Activated CD4-positive, alpha-beta T cell treated with anti-CD3 and anti-CD28 coated beads, Interleukin-2, amount 50 U/mL, for 1 hour (primary cell): ENCODE data around the gene ACSL1.
"Not testable (repeated sequence)": the region's sequence is repeated elsewhere in the genome, so short reads cannot be mapped to it uniquely, and the experiment has no call there.

Source experiments
- DNase-seq: peaks from one replicate; pipeline ENCODE4 v3.0.0-alpha.2; 2020

The ACSL1 gene

GRCh38 chr4:184839075-184839399, 13.3 kb upstream of the ACSL1 start:
- not testable (repeated sequence) for DNase-seq

- no peak for DNase-seq
Observed at GRCh38 chr4:184838249-184839074, 12.7 kb upstream of the ACSL1 start.

DNA sequence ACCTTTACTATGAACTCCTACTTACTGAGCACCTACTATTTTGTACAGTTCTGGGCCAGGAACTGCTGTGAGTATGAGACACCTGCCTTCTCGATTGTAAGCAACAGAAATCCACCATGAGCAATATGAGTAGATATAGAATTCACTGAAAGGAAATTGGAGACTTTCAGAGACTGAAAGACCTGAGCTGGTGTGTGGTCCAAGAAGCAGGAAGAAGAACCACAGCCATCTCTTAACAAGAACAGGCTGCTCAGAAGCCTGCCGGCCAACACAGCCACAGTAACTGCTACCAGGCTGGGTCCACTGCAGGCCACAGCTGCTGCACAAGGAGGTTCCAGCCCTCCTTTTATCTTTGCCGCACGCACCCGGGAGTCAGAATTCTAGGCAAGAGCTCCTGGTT, 10.8 kb upstream of the ACSL1 start:
- no peak for DNase-seq

GRCh38 chr4:184833046-184833838, 7.5 kb upstream of the ACSL1 start:
- no peak for DNase-seq

- DNase-seq = no peak
Observed at GRCh38 chr4:184831153-184831552, 5.4 kb upstream of the ACSL1 start.

GRCh38 chr4:184826691-184827270, 1.0 kb upstream of the ACSL1 start:
- no peak for DNase-seq

- peak; percentile 41 for DNase-seq
Observed at GRCh38 chr4:184825141-184825895, 450 bp downstream of the ACSL1 start.

GRCh38 chr4:184824776-184825084, 1.0 kb downstream of the ACSL1 start:
- DNase-seq = no peak

DNA sequence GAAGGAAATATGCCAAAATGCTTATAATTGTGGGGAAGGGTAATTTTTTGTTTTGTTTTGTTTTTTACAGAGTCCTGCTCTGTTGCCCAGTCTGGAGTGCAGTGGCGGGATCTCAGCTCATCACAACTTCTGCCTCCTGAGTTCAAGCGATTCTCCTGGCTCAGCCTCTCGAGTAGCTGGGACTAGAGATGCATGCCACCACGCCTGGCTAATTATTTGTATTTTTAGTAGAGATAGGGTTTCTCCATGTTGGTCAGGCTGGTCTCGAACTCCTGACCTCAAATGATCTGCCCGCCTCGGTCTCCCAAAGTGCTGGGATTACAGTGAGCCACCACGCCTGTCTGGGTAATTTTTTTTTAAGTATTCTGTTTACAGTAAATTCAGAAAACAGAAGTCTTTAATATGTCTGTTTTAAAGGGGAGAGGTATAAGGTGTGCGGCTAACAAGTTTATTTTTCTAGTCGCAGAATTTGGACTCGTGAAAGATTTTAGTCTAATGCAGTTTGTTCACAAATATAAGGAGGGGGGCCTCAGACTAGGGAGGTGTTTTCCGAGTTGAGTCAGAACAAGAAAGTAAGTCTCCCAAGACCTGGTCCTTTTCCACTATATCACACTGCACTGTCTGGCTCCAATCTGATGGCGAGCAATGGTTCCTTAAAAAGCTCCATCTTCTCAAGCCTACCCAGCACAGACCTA, 1.5 kb downstream of the ACSL1 start:
- DNase-seq = no peak

DNA sequence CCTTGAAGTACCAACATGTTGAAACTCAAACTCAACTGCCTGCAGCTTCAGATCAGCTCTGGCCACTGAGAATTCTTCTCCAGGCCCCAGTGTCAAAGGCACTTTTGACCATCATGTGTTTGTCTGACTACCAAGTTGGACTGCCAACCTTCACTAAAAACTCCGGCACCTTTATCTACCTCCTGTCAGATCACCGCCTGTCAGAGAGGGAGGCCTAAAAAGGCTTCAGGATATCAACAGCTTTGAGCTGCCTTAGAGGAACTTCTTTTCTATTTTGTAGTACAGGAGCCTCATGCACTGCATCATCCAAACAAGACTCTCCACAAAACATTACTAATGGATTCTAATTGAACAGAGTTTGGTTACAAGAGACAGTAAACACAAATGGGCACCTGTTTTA, 2.8 kb downstream of the ACSL1 start:
- DNase-seq = no peak

DNA sequence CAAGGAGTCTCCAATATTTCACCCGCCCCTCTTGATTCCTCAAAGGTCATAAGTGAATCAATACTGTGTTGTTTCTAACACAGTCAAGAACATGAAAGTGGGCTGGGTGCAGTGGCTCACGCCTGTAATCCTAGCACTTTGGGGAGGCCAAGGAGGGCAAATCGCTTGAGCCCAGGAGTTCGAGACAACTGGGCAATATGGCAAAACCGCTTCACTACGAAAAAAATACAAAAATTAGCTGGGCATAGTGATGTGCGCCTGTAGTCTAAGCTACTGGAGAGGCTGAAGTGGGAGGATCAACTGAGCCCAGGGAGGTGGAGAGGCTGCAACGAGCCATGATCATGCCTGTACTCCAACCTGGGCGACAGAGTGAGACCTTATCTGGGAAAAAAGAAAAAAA, 3.4 kb downstream of the ACSL1 start:
- DNase-seq = no peak

DNA sequence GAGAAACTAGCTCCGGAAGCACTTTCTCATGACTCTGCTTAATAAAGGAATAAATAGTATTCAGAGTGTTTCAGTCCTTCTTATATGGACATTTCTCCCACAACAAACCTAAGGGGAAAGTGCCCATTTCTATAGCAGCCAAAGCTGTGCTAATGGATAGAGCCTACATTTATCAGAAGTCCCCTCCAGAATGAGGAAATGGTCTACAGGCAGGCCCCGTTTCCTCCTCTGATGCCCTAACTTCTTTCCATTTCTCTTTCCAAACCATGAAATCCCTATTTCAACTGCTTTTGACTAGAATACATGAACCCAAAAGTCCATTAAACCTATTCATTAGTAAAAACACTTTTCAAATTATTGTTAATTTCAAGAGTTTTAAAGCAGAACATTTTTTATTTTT, 4.5 kb downstream of the ACSL1 start:
- DNase-seq = no peak

- DNase-seq = no peak
Observed at GRCh38 chr4:184819786-184820185, 6.0 kb downstream of the ACSL1 start.

- no peak for DNase-seq
Observed at GRCh38 chr4:184818216-184818564, 7.6 kb downstream of the ACSL1 start.

DNA sequence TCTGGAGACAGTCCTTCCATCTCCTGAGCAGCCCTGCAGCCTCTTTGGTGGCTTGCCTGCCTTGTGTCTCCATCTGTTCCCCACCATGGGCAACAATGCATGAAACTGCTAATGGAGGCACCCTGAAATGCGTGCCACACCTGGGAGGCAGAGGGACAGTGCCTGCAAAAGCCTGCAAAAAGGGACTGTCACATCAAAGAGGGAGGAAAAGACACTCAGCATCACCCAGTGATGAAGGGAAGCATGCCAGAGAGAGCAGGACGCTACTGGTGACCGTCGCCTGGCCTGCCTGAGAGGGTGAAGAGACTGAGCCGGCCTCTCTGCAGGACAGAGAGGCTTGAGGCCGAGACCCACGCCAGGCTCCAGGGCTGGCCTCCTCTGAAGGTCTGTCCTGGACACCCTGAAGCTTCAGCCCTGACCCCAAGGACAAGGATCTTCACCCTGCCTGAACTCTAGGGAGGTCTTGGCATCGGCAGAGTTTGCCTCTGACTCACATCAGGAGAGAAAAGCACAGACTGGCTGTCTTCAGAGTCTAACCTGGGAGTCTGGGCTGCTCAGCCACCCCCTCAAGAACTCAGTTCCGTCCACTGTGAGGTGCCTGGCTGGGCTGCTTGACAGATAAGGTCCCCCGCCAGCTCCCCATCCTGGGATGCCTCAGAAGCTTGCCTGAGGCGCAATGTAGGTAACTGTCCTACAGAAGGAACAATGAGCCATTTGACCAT, 8.1 kb downstream of the ACSL1 start:
- no peak for DNase-seq

- no peak for DNase-seq
Observed at GRCh38 chr4:184816962-184817361, 8.8 kb downstream of the ACSL1 start.

DNA sequence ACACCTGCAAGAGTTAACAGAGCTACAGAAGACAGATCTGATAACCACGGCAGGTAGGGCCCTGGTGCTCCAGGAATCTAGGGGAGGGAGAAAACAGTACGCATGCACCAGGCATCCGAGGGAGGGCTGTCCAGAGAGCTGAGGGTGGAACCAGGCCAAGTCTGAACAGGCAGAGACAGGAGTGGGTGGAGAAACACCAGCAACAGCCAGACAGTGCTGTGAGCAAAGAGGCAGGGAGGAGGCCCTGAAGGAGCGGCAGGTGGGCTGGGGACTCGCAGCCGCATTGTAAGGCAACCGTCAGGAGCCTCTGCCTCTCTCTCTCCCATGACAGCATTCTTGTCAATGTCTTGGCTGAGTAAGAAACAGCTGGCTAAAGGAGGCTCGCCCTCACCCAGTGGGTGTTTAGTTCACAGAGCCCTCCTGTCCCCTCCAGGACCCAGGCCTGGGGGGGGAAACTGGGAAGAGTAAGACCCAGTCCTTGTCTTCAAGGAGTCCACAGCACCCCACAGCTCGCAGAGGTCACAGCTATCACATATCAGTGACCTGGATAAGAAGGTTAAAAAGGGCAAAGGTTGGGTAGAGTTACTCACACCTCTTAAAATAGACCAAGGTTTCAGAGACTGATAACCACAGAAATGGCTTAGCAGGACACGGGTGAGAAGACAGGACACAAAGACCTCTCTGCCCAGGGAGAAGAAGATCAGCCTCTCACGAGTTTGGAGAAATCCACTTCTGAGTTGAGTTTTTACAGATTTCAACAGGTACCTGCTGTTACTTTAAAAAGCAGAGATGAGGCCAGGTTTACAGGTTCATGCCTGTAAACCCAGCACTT, 10.5 kb downstream of the ACSL1 start:
- DNase-seq = no peak

DNA sequence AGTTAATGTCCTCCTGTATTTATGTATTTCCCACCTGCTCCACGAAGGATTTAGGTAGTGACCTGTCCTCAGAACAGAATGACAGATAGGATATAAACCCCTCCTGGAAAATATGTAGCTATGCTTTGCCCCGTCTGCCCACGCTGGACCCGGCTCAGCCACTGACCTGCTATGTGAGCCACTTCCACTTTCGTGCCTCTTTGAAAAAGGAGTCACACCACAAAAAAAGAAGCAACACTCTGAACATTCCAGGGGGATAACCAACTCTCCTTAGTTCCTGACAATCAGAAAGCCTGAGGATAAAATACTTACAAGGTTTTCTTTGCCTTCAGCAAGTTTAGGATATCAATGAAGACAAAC, 11.1 kb downstream of the ACSL1 start:
- DNase-seq = no peak

DNA sequence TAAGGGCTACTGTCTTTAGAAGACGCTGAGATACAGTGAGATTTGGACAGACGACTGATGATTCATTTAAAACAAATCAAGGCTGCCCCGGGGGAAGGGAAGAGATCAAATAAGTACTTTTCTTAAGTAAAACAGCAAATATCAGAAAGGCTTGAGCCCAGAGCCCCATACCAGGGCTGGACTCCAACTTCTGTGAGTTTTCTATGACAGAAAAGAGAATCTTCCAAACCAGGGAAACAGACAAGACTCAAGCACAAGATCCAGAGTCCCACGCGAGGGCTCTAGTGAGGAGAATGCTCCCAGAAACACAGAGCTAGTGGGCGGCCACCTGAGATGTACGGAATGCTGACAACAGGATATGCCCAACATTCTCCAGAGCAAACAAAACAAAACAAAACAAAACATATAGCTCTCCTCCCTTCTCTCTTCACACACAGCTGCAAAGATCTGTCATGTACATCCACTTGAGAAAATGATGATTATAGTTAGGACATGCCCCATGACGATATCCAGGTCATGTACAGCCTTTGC, 13.1 kb downstream of the ACSL1 start:
- DNase-seq = no peak

GRCh38 chr4:184812199-184812542, 13.6 kb downstream of the ACSL1 start:
- no peak for DNase-seq

- no peak for DNase-seq
Observed at GRCh38 chr4:184811526-184812198, 14.1 kb downstream of the ACSL1 start.
